BLaER1 (cell line): ENCODE data around the gene SFXN2.

Source experiments
- H3K27ac ChIP-seq: shearing (Covaris generic); formaldehyde crosslinking; 2 replicates; pipeline ENCODE4 v1.8.1; 2022
- H3K27me3 ChIP-seq: shearing (Covaris generic); formaldehyde crosslinking; 2 replicates; pipeline ENCODE4 v1.8.1; 2022
- H3K36me3 ChIP-seq: shearing (Covaris generic); formaldehyde crosslinking; 2 replicates; pipeline ENCODE4 v1.8.1; 2022
- H3K4me1 ChIP-seq: shearing (Covaris generic); formaldehyde crosslinking; 2 replicates; pipeline ENCODE4 v1.8.1; 2022
- H3K4me2 ChIP-seq: shearing (Covaris generic); formaldehyde crosslinking; 2 replicates; pipeline ENCODE4 v1.8.1; 2022
- H3K4me3 ChIP-seq: shearing (Covaris generic); formaldehyde crosslinking; 2 replicates; pipeline ENCODE4 v1.8.1; 2022
- H3K9ac ChIP-seq: shearing (Covaris generic); formaldehyde crosslinking; 2 replicates; pipeline ENCODE4 v1.8.1; 2022
- H3K9me3 ChIP-seq: shearing (Covaris generic); formaldehyde crosslinking; 2 replicates; pipeline ENCODE4 v1.8.1; 2022
- H4K20me1 ChIP-seq: shearing (Covaris generic); formaldehyde crosslinking; 2 replicates; pipeline ENCODE4 v1.8.1; 2022
- Cebpa-rat ChIP-seq: shearing (Covaris generic); IDR thresholded peaks from 2 replicates; pipeline ENCODE4 v1.8.1; 2022

SFXN2 gene

DNA sequence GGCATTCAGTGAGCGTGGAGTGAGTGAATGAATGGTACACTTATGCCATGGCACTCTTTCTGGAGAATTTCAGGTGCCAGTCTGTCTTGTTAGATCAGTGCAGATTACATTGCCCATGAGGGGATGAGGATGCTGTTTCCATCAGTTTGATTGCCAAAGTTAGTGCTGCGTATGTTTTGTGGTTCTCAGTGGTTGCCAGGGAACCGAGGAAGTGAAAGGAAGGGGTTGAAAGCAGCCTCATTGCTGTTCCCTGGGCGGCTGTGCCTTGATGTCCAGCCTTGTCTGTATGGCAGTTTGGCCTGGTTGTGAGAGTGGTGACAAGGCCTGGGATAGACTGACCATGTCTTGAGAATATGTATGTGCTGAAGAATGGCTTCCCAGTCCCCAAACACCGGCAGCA lies 59.5 kb downstream of the SFXN2 start:
- peak overlapping the region; percentile 16; the same call in 1 of the 2 replicates for H3K27ac ChIP-seq
- H3K27me3 ChIP-seq = no peaks in the 10 kb centered on the region
- H3K4me3 ChIP-seq = no peak overlapping the region
- no peak for TF ChIP-seq Cebpa-rat
- peaks cover 52% of the 10 kb centered on the region for H3K4me1 ChIP-seq
- H4K20me1 ChIP-seq = no peaks in the 10 kb centered on the region; the same call in 1 of the 2 replicates
- H3K4me2 ChIP-seq = peak overlapping the region; percentile 95
- no peaks in the 10 kb centered on the region for H3K9me3 ChIP-seq
- H3K9ac ChIP-seq = no peak overlapping the region
- 0 out of 2 replicates have a peak, but pooled peaks cover 4% of the 10 kb centered on the region for H3K36me3 ChIP-seq

DNA sequence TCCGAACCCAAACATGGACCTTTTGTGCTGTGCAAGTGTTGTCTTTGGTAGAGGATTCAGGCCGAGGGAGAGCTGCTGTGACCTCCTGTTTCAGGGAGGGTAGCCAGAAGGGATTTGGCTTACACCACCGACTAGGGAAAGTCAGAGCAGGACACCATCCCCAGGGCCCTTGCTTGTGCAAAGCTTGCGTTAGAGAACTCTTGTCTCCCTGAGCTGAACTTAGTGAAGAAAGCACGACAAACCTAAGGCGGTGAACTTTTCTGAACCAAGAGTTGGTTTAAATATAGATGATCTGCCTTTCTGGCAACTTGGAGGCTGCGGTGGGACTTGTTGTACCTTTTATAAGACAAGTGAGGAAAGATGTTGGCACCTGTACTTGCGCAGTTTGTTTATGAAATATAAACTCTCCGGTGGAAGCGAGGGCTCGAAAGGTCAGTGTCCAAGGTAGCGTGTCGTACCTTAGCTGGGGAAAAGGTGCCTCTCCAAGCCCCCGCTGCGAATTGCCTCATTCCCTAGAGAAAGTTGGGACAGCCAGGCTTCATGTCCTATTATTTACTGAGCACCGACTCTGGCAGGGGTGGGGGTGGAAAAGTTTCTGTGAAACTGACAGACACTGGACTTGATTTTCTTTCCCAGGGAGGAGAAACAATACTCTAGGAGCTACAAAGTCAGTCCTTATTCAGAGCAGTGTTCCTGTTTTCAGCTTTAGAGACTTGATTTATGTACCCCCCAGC lies 60.9 kb downstream of the SFXN2 start:
- H3K4me1 ChIP-seq = peaks cover 52% of the 10 kb centered on the region
- peak overlapping the region; percentile 95 for H3K4me2 ChIP-seq

DNA sequence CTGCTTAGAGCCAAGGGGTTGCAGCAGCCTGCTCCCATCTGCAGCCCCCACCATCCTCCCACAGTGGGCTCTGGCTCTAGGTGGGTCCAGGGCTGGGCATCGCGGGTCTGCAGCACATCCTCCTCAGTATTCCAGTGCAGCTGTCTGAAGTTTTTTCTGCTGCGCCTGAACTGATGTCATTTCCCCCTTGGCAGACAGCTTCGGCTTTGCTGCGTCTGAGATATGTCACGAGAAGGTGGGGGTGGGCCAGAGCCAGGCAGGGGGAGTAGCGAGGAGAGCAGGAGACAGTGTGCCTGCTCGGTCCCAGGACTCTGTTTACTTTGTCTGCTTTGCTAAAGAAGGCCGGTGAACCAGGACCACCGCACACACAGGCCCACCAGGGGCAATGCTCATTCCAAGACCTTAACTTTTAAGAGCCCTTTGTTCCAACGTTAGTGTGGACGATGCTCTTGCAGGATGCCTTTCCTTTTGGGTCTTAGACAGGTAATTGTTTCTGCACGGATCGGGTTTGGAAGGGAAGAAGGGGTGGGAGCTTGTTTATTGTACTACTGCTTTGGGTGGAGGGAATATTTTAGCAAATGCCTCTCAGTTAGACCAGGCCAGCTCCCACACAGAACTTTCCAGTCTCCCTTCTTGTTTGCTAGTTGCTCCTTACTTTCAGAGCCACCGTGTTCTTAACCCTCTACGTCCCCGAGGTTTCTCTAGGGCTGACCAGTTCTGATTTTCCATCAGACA lies 61.7 kb downstream of the SFXN2 start:
- H3K9me3 ChIP-seq = 0 out of 2 replicates have a peak, but pooled peaks cover 3% of the 10 kb centered on the region
- peak overlapping the region; percentile 93 for H3K27ac ChIP-seq
- no peaks in the 10 kb centered on the region for H3K27me3 ChIP-seq
- TF ChIP-seq Cebpa-rat = no peak
- no peaks in the 10 kb centered on the region; the same call in 1 of the 2 replicates for H4K20me1 ChIP-seq
- H3K9ac ChIP-seq = peak overlapping the region; percentile 84
- H3K4me2 ChIP-seq = peak overlapping the region; percentile 95
- H3K4me3 ChIP-seq = peak overlapping the region; percentile 60
- H3K4me1 ChIP-seq = peaks cover 52% of the 10 kb centered on the region
- H3K36me3 ChIP-seq = peaks cover 20% of the 10 kb centered on the region

More for the DNA sequence above, 60.9 kb downstream of the SFXN2 start:
- peak overlapping the region; percentile 93 for H3K27ac ChIP-seq
- no peaks in the 10 kb centered on the region for H3K27me3 ChIP-seq
- peak overlapping the region; percentile 84 for H3K9ac ChIP-seq
- TF ChIP-seq Cebpa-rat = no peak
- peaks cover 13% of the 10 kb centered on the region for H3K36me3 ChIP-seq
- no peaks in the 10 kb centered on the region for H3K9me3 ChIP-seq
- H4K20me1 ChIP-seq = no peaks in the 10 kb centered on the region; the same call in 1 of the 2 replicates
- peak overlapping the region; percentile 60 for H3K4me3 ChIP-seq

DNA sequence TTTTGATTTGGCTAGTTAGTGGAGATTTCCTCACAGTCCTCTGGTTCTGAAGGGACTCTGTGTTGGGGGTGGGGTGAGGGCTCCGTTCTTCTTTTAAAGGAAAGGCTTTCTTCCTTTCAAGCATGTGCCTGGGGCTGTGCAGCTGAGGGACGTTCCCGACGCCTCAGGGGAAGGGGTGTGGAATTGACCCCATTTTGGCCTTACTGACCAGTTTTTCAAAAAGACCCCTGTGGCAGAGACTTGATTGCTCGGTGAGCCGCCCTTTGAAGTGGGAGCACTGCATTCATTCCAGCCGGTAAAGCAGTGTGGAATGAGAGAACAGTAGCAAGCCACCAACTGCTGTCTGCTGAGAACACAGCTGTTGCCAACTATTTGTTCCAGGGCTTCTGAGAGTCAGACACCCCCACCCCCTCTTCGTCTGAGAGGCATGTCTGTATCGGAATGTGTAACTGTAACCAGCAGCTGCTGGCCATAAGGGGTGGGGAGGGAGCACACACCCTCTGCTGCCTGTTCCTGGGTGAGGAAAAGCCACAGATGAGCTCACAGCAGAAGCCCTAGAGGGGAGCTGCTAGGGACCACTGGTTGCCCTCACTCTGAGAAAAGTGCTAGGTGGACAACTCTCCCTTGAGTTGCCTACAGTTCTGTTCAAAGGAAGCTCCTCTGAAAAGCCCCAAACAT lies 62.5 kb downstream of the SFXN2 start:
- H3K4me3 ChIP-seq = peak overlapping the region; percentile 60
- H3K9ac ChIP-seq = peak overlapping the region; percentile 84
- peak overlapping the region; percentile 93 for H3K27ac ChIP-seq
- no peaks in the 10 kb centered on the region; the same call in 1 of the 2 replicates for H4K20me1 ChIP-seq
- H3K27me3 ChIP-seq = no peaks in the 10 kb centered on the region
- peak overlapping the region; percentile 95 for H3K4me2 ChIP-seq
- H3K36me3 ChIP-seq = peaks cover 28% of the 10 kb centered on the region
- TF ChIP-seq Cebpa-rat = no peak
- peaks cover 52% of the 10 kb centered on the region for H3K4me1 ChIP-seq
- 0 out of 2 replicates have a peak, but pooled peaks cover 3% of the 10 kb centered on the region for H3K9me3 ChIP-seq

DNA sequence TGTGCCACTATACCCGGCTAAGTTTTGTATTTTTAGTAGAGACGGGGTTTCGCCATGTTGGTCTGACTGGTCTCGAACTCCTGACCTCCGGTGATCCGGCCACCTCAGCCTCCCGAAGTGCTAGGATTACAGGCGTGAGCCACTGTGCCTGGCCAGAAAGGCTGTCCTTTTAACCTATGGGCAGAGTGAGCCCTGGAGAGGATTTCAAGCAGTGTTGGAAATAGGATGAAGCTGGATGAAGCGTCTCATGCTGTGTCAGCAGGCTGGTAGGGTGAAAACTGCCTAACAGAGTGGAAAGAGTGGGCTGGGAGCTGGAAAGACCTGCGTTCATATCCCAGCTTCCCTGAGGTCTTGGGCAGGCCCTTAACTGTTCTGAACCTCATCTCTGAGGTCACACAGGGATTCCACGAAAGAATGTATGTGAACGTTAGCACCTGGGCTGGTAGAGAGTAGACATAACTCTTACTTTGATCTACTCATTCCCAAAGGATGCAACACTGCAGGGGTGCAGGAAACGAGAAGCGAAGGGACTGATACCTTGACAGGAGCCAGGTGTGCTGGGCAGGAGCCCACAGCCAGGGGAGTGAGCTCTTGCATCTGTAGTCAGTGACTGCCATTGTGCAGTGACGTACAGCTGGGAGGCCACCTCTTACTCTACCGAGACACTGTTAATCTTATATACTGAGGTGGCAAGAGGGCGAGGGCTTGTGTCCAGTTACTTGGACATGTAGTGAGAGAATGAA lies 63.4 kb downstream of the SFXN2 start:
- peak overlapping the region; percentile 84; the same call in 1 of the 2 replicates for H3K9ac ChIP-seq
- no peaks in the 10 kb centered on the region for H3K27me3 ChIP-seq
- H3K36me3 ChIP-seq = peaks cover 34% of the 10 kb centered on the region
- TF ChIP-seq Cebpa-rat = no peak
- peaks cover 56% of the 10 kb centered on the region for H3K4me1 ChIP-seq
- H3K27ac ChIP-seq = peak overlapping the region; percentile 93
- peak overlapping the region; percentile 95 for H3K4me2 ChIP-seq
- peaks cover 6% of the 10 kb centered on the region; the same call in 1 of the 2 replicates for H4K20me1 ChIP-seq
- no peak overlapping the region for H3K4me3 ChIP-seq
- 0 out of 2 replicates have a peak, but pooled peaks cover 3% of the 10 kb centered on the region for H3K9me3 ChIP-seq

DNA sequence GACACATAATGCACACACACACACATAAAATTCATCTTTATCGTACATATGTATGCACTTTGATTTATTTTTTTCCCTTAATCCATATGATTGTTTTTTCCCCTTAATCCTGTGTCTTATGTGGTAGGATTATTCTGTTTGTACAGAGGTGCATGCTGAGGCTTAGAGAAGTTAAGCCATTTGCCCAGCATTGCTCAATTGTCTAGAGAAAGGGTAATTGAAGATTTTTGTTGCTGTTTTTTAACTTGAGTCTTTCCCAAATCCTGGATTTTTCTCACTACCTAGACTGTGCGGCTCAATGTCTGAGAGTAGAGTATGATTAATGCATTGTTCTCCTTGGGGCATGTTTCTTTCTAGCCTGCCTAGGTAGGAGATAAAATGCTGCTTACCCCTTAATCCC lies 64.3 kb downstream of the SFXN2 start:
- no peak overlapping the region for H3K4me3 ChIP-seq
- H3K4me2 ChIP-seq = no peak overlapping the region
- H3K9ac ChIP-seq = no peak overlapping the region
- H3K27ac ChIP-seq = no peak overlapping the region
- H3K27me3 ChIP-seq = no peaks in the 10 kb centered on the region
- H3K4me1 ChIP-seq = peaks cover 59% of the 10 kb centered on the region
- no peak for TF ChIP-seq Cebpa-rat
- H3K36me3 ChIP-seq = peaks cover 36% of the 10 kb centered on the region
- peaks cover 15% of the 10 kb centered on the region; the same call in 1 of the 2 replicates for H4K20me1 ChIP-seq
- 0 out of 2 replicates have a peak, but pooled peaks cover 3% of the 10 kb centered on the region for H3K9me3 ChIP-seq

DNA sequence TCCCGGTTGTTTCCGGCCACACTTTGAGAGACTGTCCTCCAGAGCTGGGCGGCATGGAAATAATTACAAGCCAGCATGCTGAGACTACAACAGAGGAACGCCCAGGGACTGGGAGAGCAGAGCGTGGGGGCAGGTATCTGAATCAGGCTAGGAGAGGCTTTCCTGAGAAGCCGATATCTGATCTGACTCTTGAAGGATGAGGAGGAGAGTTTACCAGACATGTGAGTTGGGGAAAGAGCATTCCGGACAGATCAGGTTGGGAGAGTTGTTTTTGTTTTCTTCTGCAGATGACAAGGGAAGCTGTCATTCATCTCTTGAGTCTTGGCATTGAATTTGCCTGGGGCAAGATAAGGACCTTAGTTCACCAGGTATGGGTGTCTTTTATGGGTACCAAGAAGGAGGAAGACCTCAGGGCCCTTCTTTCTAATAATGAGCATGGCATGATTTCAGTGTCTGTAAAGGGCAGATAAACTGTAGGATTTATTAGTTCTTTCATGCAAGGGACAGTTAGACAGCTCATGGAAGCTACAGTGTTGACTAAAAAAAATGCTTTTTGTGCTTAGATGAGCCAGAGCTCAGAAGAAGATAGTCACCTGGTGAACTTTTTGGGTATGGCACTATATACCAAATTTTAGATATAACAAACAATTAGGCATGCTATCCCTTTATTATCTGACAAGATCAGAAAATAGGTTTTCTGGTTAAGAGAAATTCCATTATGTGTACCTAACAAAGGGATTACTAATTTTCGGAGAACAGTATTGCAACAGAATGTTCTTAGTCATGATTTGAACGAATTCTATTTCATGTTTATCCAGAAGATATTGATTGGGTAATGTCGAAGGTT lies 65.5 kb downstream of the SFXN2 start:
- Histone ChIP-seq H3K27me3 (no peaks in the 10 kb centered on the region), H3K36me3 (peaks cover 36% of the 10 kb centered on the region), H3K4me1 (peaks cover 47% of the 10 kb centered on the region), H4K20me1 (peaks cover 19% of the 10 kb centered on the region; the same call in 1 of the 2 replicates), H3K4me3 (no peak overlapping the region), H3K4me2 (no peak overlapping the region), H3K27ac (no peak overlapping the region), H3K9ac (no peak overlapping the region), H3K9me3 (0 out of 2 replicates have a peak, but pooled peaks cover 3% of the 10 kb centered on the region)
- TF ChIP-seq Cebpa-rat = no peak

DNA sequence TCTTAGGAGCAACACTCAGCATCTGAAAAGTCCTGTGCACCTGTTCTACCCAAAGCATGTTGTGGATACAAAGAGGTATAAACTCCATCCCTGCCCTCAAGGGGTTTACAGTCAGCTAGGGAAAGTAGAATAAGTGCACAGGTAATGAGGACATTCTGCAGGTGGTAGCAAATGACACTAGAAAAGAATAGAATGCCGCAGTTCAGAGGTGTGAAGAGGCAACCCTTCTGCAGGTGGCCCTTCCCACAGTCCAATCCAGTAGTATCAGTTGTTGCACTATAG lies 66.0 kb downstream of the SFXN2 start:
- Histone ChIP-seq H3K9ac (no peak overlapping the region), H3K36me3 (peaks cover 36% of the 10 kb centered on the region), H3K4me2 (no peak overlapping the region), H3K4me3 (no peak overlapping the region), H3K4me1 (peaks cover 46% of the 10 kb centered on the region), H3K27ac (no peak overlapping the region), H3K27me3 (no peaks in the 10 kb centered on the region), H4K20me1 (peaks cover 25% of the 10 kb centered on the region), H3K9me3 (0 out of 2 replicates have a peak, but pooled peaks cover 3% of the 10 kb centered on the region)
- TF ChIP-seq Cebpa-rat = no peak
